Left ventricle myocardium inferior (tissue), 1 donor: Measurements from ENCODE around the gene SCN3A. TPM values are rescaled to one million over a fixed set of nuclear protein-coding genes. Genes with fewer than 3 reads are reported as not detected.

Source experiments
- DNase-seq: peaks from one replicate; pipeline ENCODE4 v3.0.0-alpha.2; 2020
- H3K27ac ChIP-seq: fragments of 200-600 bp; replicated peaks from 2 replicates; pipeline ENCODE4 v1.8.0; 2021
- H3K27me3 ChIP-seq: fragments of 200-600 bp; 2 replicates; pipeline ENCODE4 v1.8.0; 2021; ENCODE audit warnings: low read depth
- H3K36me3 ChIP-seq: fragments of 200-600 bp; 2 replicates; pipeline ENCODE4 v1.8.0; 2021
- H3K4me1 ChIP-seq: fragments of 200-600 bp; 2 replicates; pipeline ENCODE4 v1.8.0; 2021
- H3K4me3 ChIP-seq: fragments of 200-600 bp; 2 replicates; pipeline ENCODE4 v1.8.0; 2021; ENCODE audit warnings: mild to moderate bottlenecking, moderate library complexity
- H3K9me3 ChIP-seq: fragments of 200-600 bp; replicated peaks from 2 replicates; pipeline ENCODE4 v1.8.0; 2021
- intact Hi-C: fragments of 100-400 bp; cut with micrococcal nuclease; formaldehyde crosslinking; loops from one replicate; pipeline ENCODE4 v1.11.0; 2022
- total RNA-seq: library from RNA; stranded (reverse); fragmentation: NEBNext Ultra II Directional; extraction: Animal tissue kit (Norgen Biotek cat#: 25700); gene quantifications from one replicate; pipeline ENCODE4 v1.2.1, GENCODE V29; 2021
- TF ChIP-seq, protein P1 (sequence below): fragments of 200-600 bp; IDR thresholded peaks from 2 replicates; pipeline ENCODE4 v1.8.0; 2021; ENCODE audit warnings: antibody characterized with exemption, mild to moderate bottlenecking, borderline replicate concordance
- donor health status: DM: no; HTN: yes; CAD: no; lungs with severe emphysema.

SCN3A gene
- total RNA-seq, 1 donor from 2014 or later, result 0.99 TPM

GRCh38 chr2:165057931-165058330, 145.9 kb downstream of the SCN3A start:
- Histone ChIP-seq H3K9me3 (no peaks in the 10 kb centered on the region), H3K27me3 (no peaks in the 10 kb centered on the region), H3K36me3 (no peaks in the 10 kb centered on the region), H3K4me3 (no peak overlapping the region), H3K4me1 (peaks cover 22% of the 10 kb centered on the region), H3K27ac (no peak overlapping the region)
- no peak for DNase-seq
- TF ChIP-seq, protein P1, sequence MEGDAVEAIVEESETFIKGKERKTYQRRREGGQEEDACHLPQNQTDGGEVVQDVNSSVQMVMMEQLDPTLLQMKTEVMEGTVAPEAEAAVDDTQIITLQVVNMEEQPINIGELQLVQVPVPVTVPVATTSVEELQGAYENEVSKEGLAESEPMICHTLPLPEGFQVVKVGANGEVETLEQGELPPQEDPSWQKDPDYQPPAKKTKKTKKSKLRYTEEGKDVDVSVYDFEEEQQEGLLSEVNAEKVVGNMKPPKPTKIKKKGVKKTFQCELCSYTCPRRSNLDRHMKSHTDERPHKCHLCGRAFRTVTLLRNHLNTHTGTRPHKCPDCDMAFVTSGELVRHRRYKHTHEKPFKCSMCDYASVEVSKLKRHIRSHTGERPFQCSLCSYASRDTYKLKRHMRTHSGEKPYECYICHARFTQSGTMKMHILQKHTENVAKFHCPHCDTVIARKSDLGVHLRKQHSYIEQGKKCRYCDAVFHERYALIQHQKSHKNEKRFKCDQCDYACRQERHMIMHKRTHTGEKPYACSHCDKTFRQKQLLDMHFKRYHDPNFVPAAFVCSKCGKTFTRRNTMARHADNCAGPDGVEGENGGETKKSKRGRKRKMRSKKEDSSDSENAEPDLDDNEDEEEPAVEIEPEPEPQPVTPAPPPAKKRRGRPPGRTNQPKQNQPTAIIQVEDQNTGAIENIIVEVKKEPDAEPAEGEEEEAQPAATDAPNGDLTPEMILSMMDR, result no peak
- intact Hi-C loops, result no loop called here

GRCh38 chr2:165057308-165057707, 146.5 kb downstream of the SCN3A start:
- no peaks in the 10 kb centered on the region for H3K9me3 ChIP-seq
- no peak overlapping the region for H3K4me3 ChIP-seq
- H3K4me1 ChIP-seq, result peaks cover 22% of the 10 kb centered on the region
- no peak overlapping the region for H3K27ac ChIP-seq
- TF ChIP-seq, protein P1, result no peak
- no peaks in the 10 kb centered on the region for H3K36me3 ChIP-seq
- H3K27me3 ChIP-seq, result no peaks in the 10 kb centered on the region
- no peak for DNase-seq
- intact Hi-C loops, result no loop called here

DNA sequence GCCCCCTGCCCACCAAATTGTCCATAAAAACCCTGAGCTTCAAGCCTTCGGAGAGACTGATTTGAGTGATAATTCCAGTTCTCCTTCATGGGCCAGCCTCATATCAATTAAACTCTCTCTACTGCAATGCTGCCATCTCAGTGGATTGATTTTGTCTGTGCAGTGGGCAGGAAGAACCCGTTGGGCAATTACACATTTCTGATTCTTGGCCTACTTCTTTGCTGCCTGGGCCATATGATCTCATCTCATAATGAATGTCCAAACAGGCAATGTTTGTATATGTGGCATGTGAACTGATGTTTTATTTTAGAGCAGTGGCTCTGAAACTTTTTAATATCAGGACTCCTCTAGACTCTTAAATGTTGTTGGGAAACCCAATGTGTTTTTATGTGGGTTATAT, 147.3 kb downstream of the SCN3A start:
- H3K9me3 ChIP-seq, result no peaks in the 10 kb centered on the region
- intact Hi-C loops, result no loop called here
- H3K4me3 ChIP-seq, result no peak overlapping the region
- H3K36me3 ChIP-seq, result no peaks in the 10 kb centered on the region
- no peaks in the 10 kb centered on the region for H3K27me3 ChIP-seq
- TF ChIP-seq, protein P1, result no peak
- DNase-seq, result no peak
- peaks cover 22% of the 10 kb centered on the region for H3K4me1 ChIP-seq
- H3K27ac ChIP-seq, result peak overlapping the region; percentile 78

- Histone ChIP-seq H3K27ac (peak overlapping the region; percentile 78), H3K36me3 (no peaks in the 10 kb centered on the region), H3K9me3 (no peaks in the 10 kb centered on the region), H3K4me3 (no peak overlapping the region), H3K4me1 (peaks cover 22% of the 10 kb centered on the region), H3K27me3 (no peaks in the 10 kb centered on the region)
- TF ChIP-seq, protein P1, result no peak
- intact Hi-C loops, result no loop called here
- no peak for DNase-seq
Measured at GRCh38 chr2:165055082-165055851, 148.6 kb downstream of the SCN3A start.

DNA sequence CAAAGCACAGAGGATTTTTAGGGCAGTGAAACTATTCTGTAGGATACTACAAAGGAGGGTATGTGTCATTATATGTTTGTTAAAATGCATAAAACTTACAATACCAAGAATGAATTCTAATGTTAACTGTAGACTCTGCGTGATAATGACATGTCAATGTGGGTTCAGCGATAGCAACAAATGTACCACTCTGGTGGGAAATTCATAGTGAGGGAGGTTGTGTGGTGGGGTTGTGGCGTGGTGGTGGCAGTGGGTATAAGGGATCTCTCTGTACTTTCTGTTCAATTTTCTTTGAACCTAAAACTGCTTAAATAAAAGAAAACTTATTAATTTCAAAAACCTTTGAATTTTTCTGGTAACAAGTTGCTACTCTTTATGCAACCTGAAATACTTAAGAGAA, 149.2 kb downstream of the SCN3A start:
- H3K36me3 ChIP-seq, result no peaks in the 10 kb centered on the region
- no peaks in the 10 kb centered on the region for H3K27me3 ChIP-seq
- H3K27ac ChIP-seq, result peak overlapping the region; percentile 78
- no peak for DNase-seq
- H3K9me3 ChIP-seq, result no peaks in the 10 kb centered on the region
- H3K4me1 ChIP-seq, result peaks cover 22% of the 10 kb centered on the region
- intact Hi-C loops, result no loop called here
- H3K4me3 ChIP-seq, result no peak overlapping the region
- TF ChIP-seq, protein P1, result no peak
